Activated naive CD8-positive, alpha-beta T cell treated with anti-CD3 and anti-CD28 coated beads, Interleukin-2, amount 50 U/mL, for 16 hours (primary cell): ENCODE measurements around the gene SLA2.
"Not testable (repeated sequence)": the region's sequence is repeated elsewhere in the genome, so short reads cannot be mapped to it uniquely, and the experiment has no call there.

Source experiments
- DNase-seq: peaks from one replicate; pipeline ENCODE4 v3.0.0-alpha.2; 2020; ENCODE audit warnings: low read depth, low spot score

SLA2 gene

GRCh38 chr20:36645998-36646397, at the start of gene SLA2:
Gene SLA2, minus strand, starts transcription at chr20:36646196. Its CDS starts 4,861 bp downstream, at chr20:36641335.
- peak; percentile 31 for DNase-seq

DNA sequence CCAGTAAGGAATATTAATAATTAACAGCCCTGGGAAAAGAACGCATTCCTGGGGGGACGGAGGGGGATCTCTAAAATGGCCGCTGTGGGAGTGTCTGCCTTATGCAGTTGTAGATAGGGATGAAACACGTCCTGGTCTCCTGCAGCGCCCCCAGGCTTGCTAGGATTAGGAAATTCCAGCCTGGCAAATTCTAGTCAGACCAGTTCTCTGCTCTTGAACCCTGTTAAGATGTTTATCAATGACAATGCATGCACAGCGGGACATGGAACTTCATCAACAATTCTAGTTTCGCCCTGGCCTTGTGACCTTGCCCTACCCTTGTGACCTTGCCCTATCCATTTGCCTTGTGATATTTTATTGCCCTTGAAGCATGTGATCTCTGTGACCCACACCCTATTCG, 49.5 kb upstream of the SLA2 start:
- DNase-seq: not testable (repeated sequence)

DNA sequence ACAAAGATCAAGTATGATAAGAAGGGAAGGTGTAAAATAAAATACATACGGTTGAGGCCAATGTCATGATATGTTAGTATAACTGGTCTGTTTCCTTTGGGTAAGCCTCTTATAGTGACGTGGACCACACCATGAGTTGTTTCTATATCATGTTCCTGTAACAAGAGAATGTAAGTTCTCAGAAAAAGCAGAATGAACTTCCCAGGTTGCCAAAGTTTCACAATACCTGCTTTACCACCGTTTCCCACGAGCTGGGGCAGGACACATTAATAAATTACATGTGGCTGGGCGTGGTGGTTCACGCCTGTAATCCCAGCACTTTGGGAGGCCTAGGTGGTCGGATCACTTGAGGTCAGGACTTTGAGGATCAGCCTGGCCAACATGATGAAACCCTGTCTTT, 42.6 kb upstream of the SLA2 start:
- DNase-seq: no peak

DNA sequence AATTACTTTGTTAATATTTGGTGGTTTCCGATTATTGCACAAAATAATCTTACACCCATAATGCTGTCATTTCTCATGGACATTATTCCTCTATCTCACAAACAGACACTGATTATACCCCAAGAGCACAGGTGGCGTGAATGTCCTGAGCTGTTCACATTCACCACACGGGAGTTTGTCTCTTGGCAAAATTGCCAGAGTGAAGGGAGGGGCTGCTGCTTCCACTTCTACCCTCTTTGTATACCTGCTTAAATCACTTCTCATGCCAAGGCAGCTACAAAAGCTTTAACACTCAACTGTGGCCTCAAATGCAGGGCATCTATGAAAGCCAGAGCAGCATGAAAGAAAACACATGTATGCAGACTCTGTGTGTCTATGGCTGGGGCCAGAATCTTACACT, 41.9 kb upstream of the SLA2 start:
- no peak for DNase-seq

GRCh38 chr20:36686944-36687343, 40.9 kb upstream of the SLA2 start:
- no peak for DNase-seq

GRCh38 chr20:36686504-36686903, 40.5 kb upstream of the SLA2 start:
- no peak for DNase-seq

DNA sequence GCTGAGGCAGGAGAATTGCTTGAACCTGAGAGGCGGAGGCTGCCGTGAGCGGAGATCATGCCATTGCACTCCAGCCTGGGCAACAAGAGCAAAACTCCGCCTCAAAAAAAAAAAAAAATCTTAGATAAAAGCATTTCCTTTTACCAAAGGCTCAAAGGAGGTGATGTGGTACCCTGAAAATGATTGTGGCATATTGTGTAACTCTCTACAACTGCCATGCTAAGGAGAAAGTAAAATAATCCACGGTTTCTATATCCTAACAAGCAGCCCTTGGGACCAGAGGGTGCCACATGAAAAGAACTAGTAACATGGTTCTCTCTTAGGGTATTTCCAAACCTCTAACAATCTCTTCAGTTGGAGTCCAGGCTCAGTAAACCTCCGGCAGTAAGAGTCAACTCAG, 38.8 kb upstream of the SLA2 start:
- DNase-seq: no peak

DNA sequence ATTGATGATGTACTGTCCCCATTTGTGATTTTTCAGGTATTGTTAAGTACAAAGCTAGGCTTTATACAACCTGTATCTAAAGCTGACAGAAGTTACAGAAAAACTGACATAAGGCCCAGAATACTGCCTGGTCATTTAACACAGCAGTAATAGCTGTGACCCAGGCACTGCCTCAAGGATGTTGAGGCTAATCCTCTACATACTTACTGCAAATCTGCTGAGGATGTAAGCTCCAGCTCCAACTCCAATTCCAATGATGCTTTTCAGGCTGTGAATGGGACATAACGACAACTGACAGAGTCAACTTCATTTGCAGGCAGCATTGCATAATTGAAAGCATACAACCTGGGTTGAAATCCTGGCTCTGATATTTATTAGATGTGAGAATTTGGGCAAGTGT, 36.3 kb upstream of the SLA2 start:
- DNase-seq: no peak

DNA sequence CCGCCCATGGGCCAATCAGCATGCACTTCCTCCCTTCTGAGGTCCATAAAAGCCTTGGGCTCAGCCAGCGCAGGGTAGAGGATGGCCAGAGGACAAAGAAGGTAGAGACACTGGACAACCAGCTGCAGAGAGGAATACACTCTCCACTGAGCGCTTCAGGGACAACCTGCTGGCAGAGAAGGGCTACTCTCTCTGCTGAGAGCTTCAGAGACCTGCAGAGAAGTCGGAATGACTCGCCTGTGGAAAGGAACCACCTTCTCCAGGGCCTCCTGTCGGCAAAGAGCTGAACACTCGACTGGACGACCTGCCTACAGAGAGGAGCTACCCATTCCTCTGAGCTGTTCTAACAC, 31.4 kb upstream of the SLA2 start:
- no peak for DNase-seq

GRCh38 chr20:36676701-36677421, 30.9 kb upstream of the SLA2 start:
- no peak for DNase-seq

DNA sequence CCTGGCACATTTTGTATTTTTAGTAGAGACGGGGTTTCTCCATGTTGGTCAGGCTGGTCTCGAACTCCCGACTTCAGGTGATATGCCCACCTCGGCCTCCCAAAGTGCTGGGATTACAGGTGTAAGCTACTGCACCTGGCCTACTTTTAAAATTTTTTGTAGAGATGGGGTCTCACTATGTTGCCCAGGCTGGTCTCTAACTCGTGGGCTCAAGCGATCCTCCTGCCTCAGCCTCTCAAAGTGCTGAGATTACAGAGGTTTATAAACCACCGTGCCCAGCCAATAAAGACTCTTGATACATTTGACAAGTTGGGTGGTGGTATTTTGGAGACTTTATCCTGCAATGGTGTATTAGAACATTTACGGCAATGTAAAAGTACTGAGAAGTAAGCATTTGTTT, 29.5 kb upstream of the SLA2 start:
- not testable (repeated sequence) for DNase-seq

GRCh38 chr20:36672991-36673390, 27.0 kb upstream of the SLA2 start:
- no peak for DNase-seq

GRCh38 chr20:36670665-36671357, 24.8 kb upstream of the SLA2 start:
- no peak for DNase-seq

GRCh38 chr20:36666181-36666740, 20.3 kb upstream of the SLA2 start:
- DNase-seq: no peak

DNA sequence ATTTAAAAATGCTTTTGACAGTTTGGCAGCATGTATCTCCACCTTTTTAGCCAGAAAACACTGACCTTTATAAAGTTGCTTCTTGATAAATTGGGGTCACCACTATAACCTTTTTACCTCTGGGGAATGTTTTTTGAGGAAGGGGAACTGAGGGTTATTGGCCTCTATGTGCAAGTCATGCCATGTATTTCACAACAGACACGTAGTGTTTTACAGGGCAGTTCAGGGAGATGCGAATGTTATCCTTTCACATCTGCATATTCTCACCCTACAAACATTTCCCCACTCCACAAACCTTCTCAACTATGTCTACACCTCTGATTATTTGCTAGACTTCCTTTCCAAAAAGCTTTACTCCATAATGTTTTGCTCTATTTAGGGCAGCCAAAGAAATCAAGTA, 17.0 kb upstream of the SLA2 start:
- DNase-seq: no peak

DNA sequence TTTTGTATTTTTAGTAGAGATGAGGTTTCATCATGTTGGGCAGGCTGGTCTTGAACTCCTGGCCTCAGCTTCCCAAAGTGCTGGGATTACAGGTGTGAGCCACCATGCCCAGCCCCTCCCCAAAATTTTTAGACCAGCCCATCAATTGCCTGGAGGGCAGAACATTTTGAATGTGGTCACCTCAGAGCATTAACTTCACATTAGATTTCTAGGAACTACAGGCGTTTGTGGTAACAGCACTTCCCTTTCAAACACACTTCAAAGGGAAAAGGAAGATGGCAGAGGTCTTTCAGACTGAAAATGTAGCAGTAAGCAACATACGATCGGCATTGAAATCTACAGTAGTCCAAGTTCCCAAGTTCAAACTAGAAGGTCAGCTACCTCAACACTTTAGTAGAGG, 12.3 kb upstream of the SLA2 start:
- DNase-seq: no peak

DNA sequence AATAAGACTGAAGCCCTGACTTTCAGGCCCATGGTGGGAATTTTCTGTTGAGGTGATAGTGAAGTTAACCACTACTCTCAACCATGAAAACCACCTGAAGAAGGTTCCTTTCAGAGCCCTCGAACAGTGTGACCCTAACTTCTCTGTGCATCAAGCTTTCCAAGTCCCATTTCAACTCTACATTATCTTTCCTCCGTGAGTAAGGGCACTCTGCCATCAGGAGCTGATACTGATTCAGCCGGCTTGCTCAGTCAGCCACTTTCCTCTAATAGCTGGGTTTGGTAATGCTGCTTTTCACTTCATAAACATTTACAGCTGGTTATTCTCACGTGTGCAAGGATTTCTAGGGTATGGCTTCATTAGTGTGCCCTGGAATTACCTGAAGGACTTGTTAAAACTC, 10.7 kb upstream of the SLA2 start:
- no peak for DNase-seq

DNA sequence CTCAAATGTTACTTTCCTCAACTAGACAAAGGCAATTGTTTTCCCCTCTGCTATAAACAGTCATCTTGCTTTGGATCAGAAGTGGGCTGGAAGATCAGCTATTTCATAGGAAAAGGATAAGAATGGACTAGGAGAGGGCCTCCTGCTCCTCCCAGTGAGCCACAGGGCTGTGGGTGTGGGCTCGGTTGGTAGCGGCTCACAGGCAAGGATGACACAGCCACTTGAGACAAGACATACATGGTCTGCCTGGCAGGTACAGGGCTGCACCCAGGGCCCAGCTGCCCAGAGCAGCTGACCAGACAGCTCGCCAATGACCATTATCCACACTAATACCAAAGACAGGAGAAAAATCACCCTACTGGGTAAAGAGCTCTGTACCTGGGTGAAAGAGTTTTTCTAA, 9.0 kb upstream of the SLA2 start:
- DNase-seq: no peak

- DNase-seq: no peak
Observed at GRCh38 chr20:36654506-36654905, 8.5 kb upstream of the SLA2 start.

DNA sequence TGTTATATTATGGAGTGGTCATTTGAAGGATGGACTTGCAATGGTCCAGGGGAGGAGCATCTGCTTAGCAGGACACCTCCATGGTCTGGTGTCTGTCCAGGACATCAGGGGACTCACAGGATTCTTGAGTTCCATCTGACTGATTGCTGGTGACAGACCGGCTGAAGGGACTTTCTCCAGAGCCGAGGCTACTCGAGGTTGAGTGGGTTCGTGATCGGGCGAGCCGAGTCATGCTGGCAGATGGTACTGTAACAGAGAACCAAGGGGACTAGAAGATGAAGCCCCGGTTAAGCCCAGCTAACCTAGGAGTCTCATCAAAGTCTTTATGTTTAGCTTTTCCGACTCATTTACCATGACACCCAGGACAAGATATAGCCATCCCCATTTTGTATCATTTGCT, 7.5 kb upstream of the SLA2 start:
- no peak for DNase-seq

DNA sequence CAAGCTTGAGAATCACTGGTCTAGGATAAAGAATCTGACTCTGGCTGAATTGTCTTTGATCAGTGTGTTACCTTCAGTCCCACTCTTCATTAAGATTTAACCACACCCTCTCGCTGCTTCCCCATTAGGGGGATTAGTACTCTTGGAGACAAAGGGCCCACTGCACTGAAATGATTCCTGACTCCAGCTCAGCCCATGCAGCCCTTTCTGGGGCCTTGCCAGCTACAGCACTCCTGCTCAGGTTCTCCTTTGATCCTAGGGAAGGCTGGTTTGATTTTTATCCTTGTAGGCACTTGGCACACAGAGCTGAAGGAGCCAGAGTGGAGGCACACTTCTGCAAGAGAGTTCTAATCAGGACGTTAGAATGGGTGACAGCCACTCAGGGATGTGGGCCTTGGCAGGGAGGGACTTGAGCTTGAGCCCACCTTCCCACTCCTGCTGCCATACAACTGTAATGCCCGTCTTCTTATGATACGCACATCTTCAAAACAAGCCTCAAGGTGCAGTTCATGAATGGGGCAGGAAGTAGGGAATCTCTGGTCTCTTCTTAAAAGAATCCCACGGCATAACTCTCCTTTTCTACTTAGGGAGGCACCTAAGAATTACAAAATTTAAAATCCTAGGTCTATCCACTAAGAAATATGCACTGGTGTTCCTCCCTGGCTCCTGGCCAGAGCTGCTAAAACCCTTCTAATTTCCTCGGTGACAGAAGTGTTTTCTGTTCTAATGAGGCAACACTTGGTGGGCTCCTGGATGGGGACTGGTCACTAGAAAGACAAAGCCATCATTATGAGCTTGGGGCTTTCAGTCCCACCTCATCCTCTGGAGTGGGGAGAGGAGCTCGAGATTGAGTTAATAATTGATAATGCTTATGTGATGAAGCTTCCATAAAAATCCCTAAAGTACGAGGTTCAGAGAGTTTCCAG, 1.5 kb upstream of the SLA2 start:
- DNase-seq: no peak

DNA sequence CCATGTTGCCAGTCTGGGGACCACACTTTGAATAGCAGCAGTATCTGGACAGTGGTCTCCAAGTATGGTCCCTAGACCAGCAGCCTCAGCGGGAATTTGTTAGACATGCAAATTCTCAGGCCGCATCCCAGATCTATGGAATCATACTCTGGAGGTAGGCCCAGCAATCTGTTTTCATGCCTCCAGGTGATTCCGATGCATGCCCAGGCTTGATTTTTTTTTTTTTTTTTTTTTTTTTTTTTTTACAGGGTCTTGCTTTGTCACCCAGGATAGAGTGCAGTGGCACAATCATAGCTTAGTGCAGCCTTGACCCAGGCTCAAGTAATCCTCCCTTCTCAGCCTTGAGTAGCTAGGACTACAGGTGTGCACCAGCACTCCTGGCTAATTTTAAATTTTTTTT, 682 bp upstream of the SLA2 start:
- no peak for DNase-seq
